ENCODE data around the gene LMBRD1. TPM values are rescaled to one million over a fixed set of nuclear protein-coding genes. Genes with fewer than 3 reads are reported as not detected.
A peak's percentile ranks its signal among the peaks of the same experiment; 100 is the strongest.

The LMBRD1 gene
- total and polyA plus RNA-seq, 2 of the 13 experiments (the other 11 are each of a cell fraction or from before 2014, with no cell fraction given): 18.9 to 21.5 TPM

DNA sequence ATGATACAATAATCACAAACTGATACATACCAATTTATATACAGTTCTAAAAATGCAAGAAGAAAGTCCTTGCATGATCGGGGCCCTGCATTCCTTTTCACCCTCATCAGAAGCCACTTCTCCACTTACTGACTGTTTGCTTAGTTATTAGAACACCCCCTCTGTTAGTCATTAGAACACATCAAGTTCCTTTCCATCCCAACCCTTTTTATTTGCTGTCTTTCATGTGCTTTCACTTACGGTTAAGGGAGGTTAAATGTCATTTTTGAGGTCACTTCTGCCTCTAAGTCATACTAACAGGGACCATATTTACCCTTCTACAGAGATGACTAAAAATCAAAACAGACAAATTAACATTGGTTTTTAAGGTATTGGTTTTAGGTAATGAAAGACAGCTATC is 149.1 kb downstream of the LMBRD1 start:
- in situ Hi-C loops (cut with HindIII; ENCODE audit: extremely low pct_ligation_motif_present, low pct_unique_long_range_greater_than_20kb): no loop called here
- Histone ChIP-seq H3K36me3 (replicated peaks in 1 of 2; ENCODE audit: control insufficient read depth in 1 of 2, insufficient read depth in 2 of 2, low read length in 2 of 2) (no peaks in the 10 kb centered on the region), H3K9ac (ENCODE audit: insufficient read depth, low read depth, low read length) (no peak overlapping the region), H3K4me2 (ENCODE audit: low read depth, low read length) (no peak overlapping the region), H3K4me3 (replicated peaks in 1 of 3; ENCODE audit: insufficient read depth in 1 of 3, low read depth in 2 of 3, low read length in 3 of 3) (no peak overlapping the region), H3K27me3 (ENCODE audit: control insufficient read depth in 1 of 2, insufficient read depth in 2 of 2, low read length in 2 of 2) (no peaks in the 10 kb centered on the region), H2AFZ (ENCODE audit: low read length) (no peak overlapping the region), H3K79me2 (ENCODE audit: insufficient read depth, low read length) (no peaks in the 10 kb centered on the region), H3K4me1 (ENCODE audit: insufficient read depth, low read length) (no peaks in the 10 kb centered on the region), H3K27ac (ENCODE audit: extremely low read length, insufficient read depth, low read length) (no peak overlapping the region), H3K9me3 (ENCODE audit: low read length) (no peaks in the 10 kb centered on the region), H4K20me1 (ENCODE audit: insufficient read depth, low read length) (no peaks in the 10 kb centered on the region)
- TF ChIP-seq TAF15 (IDR thresholded peaks at IDR 0.05; ENCODE audit: low read depth, low read length, poor library complexity, severe bottlenecking) (no peak), ARNT2 (CRISPR knock-in tag; IDR thresholded peaks at IDR 0.05; ENCODE audit: low read depth) (no peak)
- CTCF ChIA-PET (ENCODE audit: low intra/inter-chr PET ratio, low total read pairs): no interaction called here
- intact Hi-C loops (cut with micrococcal nuclease; ENCODE audit: unreplicated experiment): no loop called here
- peak; percentile 1 for DNase-seq (ENCODE audit: low spot score)
- no peak for FAIRE-seq
- WGBS (ENCODE audit: low lambda C conversion rate): 2% methylated on average over 2 of the region's 2 CpGs
- POLR2A ChIA-PET: no interaction called here
- no TSS peak for BruUV-seq (replicated peaks)
- no peak for ATAC-seq

DNA sequence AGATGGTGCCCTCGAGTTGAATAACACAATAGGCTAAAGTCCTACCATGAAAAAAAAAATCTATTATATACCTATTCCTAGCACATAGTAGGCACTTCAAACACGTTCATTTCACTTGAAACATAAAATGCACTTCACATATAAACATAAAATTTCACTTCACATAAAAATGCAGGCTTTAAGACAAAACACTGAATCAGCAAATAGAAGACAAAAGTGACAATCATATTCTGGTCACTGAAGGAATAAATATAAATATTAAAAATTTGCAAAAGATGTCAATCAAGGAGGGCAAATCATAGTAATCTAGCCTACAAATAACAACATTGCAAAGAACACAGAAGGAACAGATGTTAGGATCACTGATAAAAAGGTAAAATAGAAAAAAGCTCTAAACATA is 153.1 kb downstream of the LMBRD1 start:
- ATAC-seq (no peak), FAIRE-seq (no peak), DNase-seq (ENCODE audit: low spot score) (no peak)
- Histone ChIP-seq H3K4me3 (replicated peaks in 1 of 3; ENCODE audit: insufficient read depth in 1 of 3, low read depth in 2 of 3, low read length in 3 of 3) (no peak overlapping the region), H3K27ac (ENCODE audit: extremely low read length, insufficient read depth, low read length) (no peak overlapping the region), H3K79me2 (ENCODE audit: insufficient read depth, low read length) (no peaks in the 10 kb centered on the region), H3K9ac (ENCODE audit: insufficient read depth, low read depth, low read length) (no peak overlapping the region), H2AFZ (ENCODE audit: low read length) (no peak overlapping the region), H3K9me3 (ENCODE audit: low read length) (no peaks in the 10 kb centered on the region), H3K36me3 (replicated peaks in 1 of 2; ENCODE audit: control insufficient read depth in 1 of 2, insufficient read depth in 2 of 2, low read length in 2 of 2) (no peaks in the 10 kb centered on the region), H3K4me1 (ENCODE audit: insufficient read depth, low read length) (no peaks in the 10 kb centered on the region), H3K4me2 (ENCODE audit: low read depth, low read length) (no peak overlapping the region), H4K20me1 (ENCODE audit: insufficient read depth, low read length) (no peaks in the 10 kb centered on the region), H3K27me3 (ENCODE audit: control insufficient read depth in 1 of 2, insufficient read depth in 2 of 2, low read length in 2 of 2) (no peaks in the 10 kb centered on the region)
- no TSS peak for BruUV-seq (replicated peaks)
- intact Hi-C loops (cut with micrococcal nuclease; ENCODE audit: unreplicated experiment): no loop called here
- POLR2A ChIA-PET: no interaction called here
- in situ Hi-C loops (cut with HindIII; ENCODE audit: extremely low pct_ligation_motif_present, low pct_unique_long_range_greater_than_20kb): no loop called here
- CTCF ChIA-PET (ENCODE audit: low intra/inter-chr PET ratio, low total read pairs): no interaction called here
- peak; percentile 69 for TF ChIP-seq MAFF (IDR thresholded peaks at IDR 0.05; ENCODE audit: low read depth, low read length)
- no peak for TF ChIP-seq ZNF766 (CRISPR knock-in tag; IDR thresholded peaks at IDR 0.05; ENCODE audit: borderline replicate concordance)
- TF ChIP-seq, protein P1, sequence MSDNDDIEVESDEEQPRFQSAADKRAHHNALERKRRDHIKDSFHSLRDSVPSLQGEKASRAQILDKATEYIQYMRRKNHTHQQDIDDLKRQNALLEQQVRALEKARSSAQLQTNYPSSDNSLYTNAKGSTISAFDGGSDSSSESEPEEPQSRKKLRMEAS (IDR thresholded peaks at IDR 0.05): no peak
- no peak for TF ChIP-seq ZNF776 (CRISPR knock-in tag; IDR thresholded peaks at IDR 0.05)
- peak; percentile 73 to 78 for TF ChIP-seq MAFK (conservative IDR thresholded peaks at IDR 0.05 in 1 of 2, IDR thresholded peaks at IDR 0.05 in 1 of 2; ENCODE audit: low read length in 2 of 2)
- 2% methylated on average over 2 of the region's 2 CpGs for WGBS (ENCODE audit: low lambda C conversion rate)

Measured in HepG2 (cell line).